GM23338 (cell line): Measurements from ENCODE around the gene GTPBP4. TPM values are rescaled to one million over a fixed set of nuclear protein-coding genes. Genes with fewer than 3 reads are reported as not detected.

Experiments used
- ATAC-seq: fragments of 200-7000 bp; cut with Tn5 transposase; 3 replicates; pipeline ENCODE4 v1.9.1; 2020
- DNase-seq: peaks from one replicate; pipeline ENCODE4 v3.0.0-alpha.2; 2015; ENCODE audit warnings: low spot score
- H2AFZ ChIP-seq: fragments of 200-600 bp; sonication (generic); 2 replicates; pipeline ENCODE4 v1.8.0; 2016; ENCODE audit warnings: antibody characterized with exemption, mild to moderate bottlenecking, moderate library complexity
- H3F3A ChIP-seq: fragments of 200-600 bp; sonication (generic); replicated peaks from 2 replicates; pipeline ENCODE4 v1.8.0; 2017; ENCODE audit warnings: antibody characterized with exemption, mixed run types, low read depth
- H3K27ac ChIP-seq: fragments of 200-600 bp; sonication (generic); 2 replicates; pipeline ENCODE4 v1.6.1; 2016; ENCODE audit warnings: low read depth
- H3K27me3 ChIP-seq: fragments of 200-600 bp; sonication (generic); 2 replicates; pipeline ENCODE4 v1.8.0; 2016; ENCODE audit warnings: mild to moderate bottlenecking, mixed run types, moderate library complexity; ENCODE audit not compliant: insufficient read depth
- H3K36me3 ChIP-seq: fragments of 200-600 bp; sonication (generic); 2 replicates; pipeline ENCODE4 v1.8.0; 2016; ENCODE audit warnings: mild to moderate bottlenecking; ENCODE audit not compliant: insufficient read depth
- H3K4me1 ChIP-seq: fragments of 200-600 bp; sonication (generic); 2 replicates; pipeline ENCODE4 v1.8.0; 2016; ENCODE audit warnings: mild to moderate bottlenecking, moderate library complexity; ENCODE audit not compliant: insufficient read depth
- H3K4me2 ChIP-seq: fragments of 200-600 bp; sonication (generic); 2 replicates; pipeline ENCODE4 v1.7.1; 2017; ENCODE audit warnings: mixed run types
- H3K4me3 ChIP-seq: fragments of 200-600 bp; sonication (generic); 2 replicates; pipeline ENCODE4 v1.6.1; 2016; ENCODE audit warnings: mixed run types
- H3K79me2 ChIP-seq: fragments of 200-600 bp; sonication (generic); replicated peaks from 2 replicates; pipeline ENCODE4 v1.8.0; 2017; ENCODE audit warnings: mild to moderate bottlenecking; ENCODE audit not compliant: insufficient read depth
- H3K9me2 ChIP-seq: fragments of 200-600 bp; sonication (generic); 2 replicates; pipeline ENCODE4 v1.8.0; 2017; ENCODE audit not compliant: insufficient read depth
- H4K20me1 ChIP-seq: fragments of 200-600 bp; sonication (generic); replicated peaks from 2 replicates; pipeline ENCODE4 v1.8.0; 2017; ENCODE audit warnings: mild to moderate bottlenecking; ENCODE audit not compliant: insufficient read depth
- H3K27ac Mint-ChIP-seq: 2 replicates; pipeline ENCODE4 v1.8.0; 2020; ENCODE audit warnings: inconsistent platforms, mild to moderate bottlenecking, moderate library complexity, mixed read lengths
- H3K27me3 Mint-ChIP-seq: 3 replicates; pipeline ENCODE4 v1.8.0; 2022; ENCODE audit warnings: low read depth, mild to moderate bottlenecking, moderate library complexity, mixed read lengths, inconsistent platforms; ENCODE audit not compliant: insufficient read depth, poor library complexity
- H3K36me3 Mint-ChIP-seq: 3 replicates; pipeline ENCODE4 v1.8.0; 2021; ENCODE audit warnings: low read depth, mild to moderate bottlenecking, inconsistent platforms, moderate library complexity, mixed read lengths
- H3K4me1 Mint-ChIP-seq: 3 replicates; pipeline ENCODE4 v1.8.0; 2020; ENCODE audit warnings: mild to moderate bottlenecking, inconsistent platforms, mixed read lengths
- H3K4me3 Mint-ChIP-seq: 3 replicates; pipeline ENCODE4 v1.8.0; 2021; ENCODE audit warnings: moderate library complexity, mild to moderate bottlenecking, inconsistent platforms, mixed read lengths
- H3K9me3 Mint-ChIP-seq: 3 replicates; pipeline ENCODE4 v1.8.0; 2020; ENCODE audit warnings: moderate library complexity, mild to moderate bottlenecking, inconsistent platforms, mixed read lengths
- CREB1 ChIP-seq: fragments of 250-450 bp; sonication (Bioruptor Pico); IDR thresholded peaks from 2 replicates; pipeline ENCODE4 v1.5.0; 2020; ENCODE audit warnings: low read depth, mild to moderate bottlenecking, moderate library complexity
- EZH2 ChIP-seq: fragments of 200-600 bp; sonication (generic); IDR thresholded peaks from one replicate; pipeline ENCODE4 v1.8.0; 2017; ENCODE audit warnings: antibody characterized with exemption, mild to moderate bottlenecking, low read depth; ENCODE audit not compliant: unreplicated experiment
- EZH2phosphoT487 ChIP-seq: fragments of 200-600 bp; sonication (generic); IDR thresholded peaks from one replicate; pipeline ENCODE4 v1.8.1; 2018; ENCODE audit warnings: antibody characterized with exemption; ENCODE audit not compliant: unreplicated experiment
- JUNB ChIP-seq: IDR thresholded peaks from one replicate; pipeline ENCODE4 v1.6.1; 2016; ENCODE audit warnings: antibody characterized with exemption; ENCODE audit not compliant: unreplicated experiment
- NANOG ChIP-seq: IDR thresholded peaks from 2 replicates; pipeline ENCODE4 v1.6.1; 2016; ENCODE audit warnings: antibody characterized with exemption, borderline replicate concordance
- POLR2AphosphoS5 ChIP-seq: IDR thresholded peaks from 2 replicates; pipeline ENCODE4 v1.6.1; 2016; ENCODE audit warnings: antibody characterized with exemption, low read depth
- STAT1 ChIP-seq: IDR thresholded peaks from one replicate; pipeline ENCODE4 v1.6.1; 2016; ENCODE audit warnings: antibody characterized with exemption; ENCODE audit not compliant: unreplicated experiment
- ZNF114 ChIP-seq: fragments of 250-450 bp; sonication (Bioruptor Pico); IDR thresholded peaks from 2 replicates; pipeline ENCODE4 v1.5.0; 2020; ENCODE audit warnings: mild to moderate bottlenecking, moderate library complexity
- ZNF331 ChIP-seq: fragments of 250-450 bp; sonication (Bioruptor Pico); IDR thresholded peaks from 2 replicates; pipeline ENCODE4 v1.5.0; 2020; ENCODE audit warnings: low read depth, mild to moderate bottlenecking, moderate library complexity
- polyA plus RNA-seq: library from polyadenylated mRNA; unstranded; fragments of >200 nt; fragmentation: Nextera tagmentation; extraction: Ambion mirVana; gene quantifications from 2 replicates; pipeline ENCODE4 v1.2.1, GENCODE V29; 2016
- total RNA-seq: library from RNA; depleted of rRNA; stranded (reverse); fragments of >200 nt; shearing (Covaris generic); gene quantifications from 2 replicates; pipeline ENCODE4 v1.2.3, GENCODE V29; 2014
- TF ChIP-seq, protein P1 (sequence below), 2 experiments: fragments of 200-600 bp in 1 of 2; sonication (generic) in 1 of 2; conservative IDR thresholded peaks; 2 replicates each; pipeline versions ENCODE4 v1.5.1 to v1.6.1; 2016 to 2017; ENCODE audit warnings: antibody characterized with exemption in 2 of 2, low read depth in 2 of 2, mild to moderate bottlenecking in 2 of 2, moderate library complexity in 1 of 2
- TF ChIP-seq, protein P2 (sequence below): fragments of 250-450 bp; sonication (Bioruptor Pico); IDR thresholded peaks from 2 replicates; pipeline ENCODE4 v1.5.0; 2020; ENCODE audit warnings: mild to moderate bottlenecking, moderate library complexity
- TF ChIP-seq, protein P3 (sequence below): IDR thresholded peaks from 2 replicates; pipeline ENCODE4 v1.6.1; 2016; ENCODE audit warnings: antibody characterized with exemption
- TF ChIP-seq, protein P4 (sequence below): IDR thresholded peaks from one replicate; pipeline ENCODE4 v1.6.1; 2018; ENCODE audit warnings: antibody characterized with exemption; ENCODE audit not compliant: unreplicated experiment

The GTPBP4 gene
- total and polyA plus RNA-seq, 2 experiments from 2014 or later, result 56.5 to 62.6 TPM

DNA sequence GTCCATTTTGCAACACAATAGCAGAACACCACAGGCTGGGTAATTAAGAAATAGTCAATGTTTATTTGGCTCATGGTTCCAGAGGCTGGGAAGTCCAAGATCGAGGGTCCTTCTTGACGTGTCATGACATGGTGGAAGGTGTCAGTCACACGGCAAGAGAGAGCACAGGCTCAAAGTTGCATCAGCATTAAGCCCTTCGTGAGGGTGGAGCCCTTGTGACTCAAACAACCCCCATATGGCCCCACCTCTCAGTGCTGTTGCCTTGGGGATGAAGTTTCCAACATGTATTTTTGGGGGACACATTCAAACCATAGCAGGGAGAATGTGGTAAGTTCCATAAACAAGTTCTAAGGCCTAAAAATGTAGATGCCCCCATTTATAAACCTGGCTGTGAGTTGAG, 24.6 kb upstream of the GTPBP4 start:
- H3K27ac ChIP-seq, result no peak overlapping the region
- H4K20me1 ChIP-seq, result no peaks in the 10 kb centered on the region
- H3K4me1 ChIP-seq, result no peaks in the 10 kb centered on the region
- DNase-seq (no peak), ATAC-seq (no peak)
- no peak overlapping the region for H3K4me2 ChIP-seq
- TF ChIP-seq CREB1 (CRISPR knock-in tag) (no peak), EZH2 (no peak), ZNF331 (no peak), JUNB (no peak), ZNF114 (CRISPR knock-in tag) (no peak), STAT1 (no peak), EZH2phosphoT487 (no peak), POLR2AphosphoS5 (no peak), NANOG (no peak)
- TF ChIP-seq, protein P1, sequence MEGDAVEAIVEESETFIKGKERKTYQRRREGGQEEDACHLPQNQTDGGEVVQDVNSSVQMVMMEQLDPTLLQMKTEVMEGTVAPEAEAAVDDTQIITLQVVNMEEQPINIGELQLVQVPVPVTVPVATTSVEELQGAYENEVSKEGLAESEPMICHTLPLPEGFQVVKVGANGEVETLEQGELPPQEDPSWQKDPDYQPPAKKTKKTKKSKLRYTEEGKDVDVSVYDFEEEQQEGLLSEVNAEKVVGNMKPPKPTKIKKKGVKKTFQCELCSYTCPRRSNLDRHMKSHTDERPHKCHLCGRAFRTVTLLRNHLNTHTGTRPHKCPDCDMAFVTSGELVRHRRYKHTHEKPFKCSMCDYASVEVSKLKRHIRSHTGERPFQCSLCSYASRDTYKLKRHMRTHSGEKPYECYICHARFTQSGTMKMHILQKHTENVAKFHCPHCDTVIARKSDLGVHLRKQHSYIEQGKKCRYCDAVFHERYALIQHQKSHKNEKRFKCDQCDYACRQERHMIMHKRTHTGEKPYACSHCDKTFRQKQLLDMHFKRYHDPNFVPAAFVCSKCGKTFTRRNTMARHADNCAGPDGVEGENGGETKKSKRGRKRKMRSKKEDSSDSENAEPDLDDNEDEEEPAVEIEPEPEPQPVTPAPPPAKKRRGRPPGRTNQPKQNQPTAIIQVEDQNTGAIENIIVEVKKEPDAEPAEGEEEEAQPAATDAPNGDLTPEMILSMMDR (conservative IDR thresholded peaks at IDR 0.05; ENCODE audit: low read depth in 2 of 2), result no peak
- TF ChIP-seq, protein P2, sequence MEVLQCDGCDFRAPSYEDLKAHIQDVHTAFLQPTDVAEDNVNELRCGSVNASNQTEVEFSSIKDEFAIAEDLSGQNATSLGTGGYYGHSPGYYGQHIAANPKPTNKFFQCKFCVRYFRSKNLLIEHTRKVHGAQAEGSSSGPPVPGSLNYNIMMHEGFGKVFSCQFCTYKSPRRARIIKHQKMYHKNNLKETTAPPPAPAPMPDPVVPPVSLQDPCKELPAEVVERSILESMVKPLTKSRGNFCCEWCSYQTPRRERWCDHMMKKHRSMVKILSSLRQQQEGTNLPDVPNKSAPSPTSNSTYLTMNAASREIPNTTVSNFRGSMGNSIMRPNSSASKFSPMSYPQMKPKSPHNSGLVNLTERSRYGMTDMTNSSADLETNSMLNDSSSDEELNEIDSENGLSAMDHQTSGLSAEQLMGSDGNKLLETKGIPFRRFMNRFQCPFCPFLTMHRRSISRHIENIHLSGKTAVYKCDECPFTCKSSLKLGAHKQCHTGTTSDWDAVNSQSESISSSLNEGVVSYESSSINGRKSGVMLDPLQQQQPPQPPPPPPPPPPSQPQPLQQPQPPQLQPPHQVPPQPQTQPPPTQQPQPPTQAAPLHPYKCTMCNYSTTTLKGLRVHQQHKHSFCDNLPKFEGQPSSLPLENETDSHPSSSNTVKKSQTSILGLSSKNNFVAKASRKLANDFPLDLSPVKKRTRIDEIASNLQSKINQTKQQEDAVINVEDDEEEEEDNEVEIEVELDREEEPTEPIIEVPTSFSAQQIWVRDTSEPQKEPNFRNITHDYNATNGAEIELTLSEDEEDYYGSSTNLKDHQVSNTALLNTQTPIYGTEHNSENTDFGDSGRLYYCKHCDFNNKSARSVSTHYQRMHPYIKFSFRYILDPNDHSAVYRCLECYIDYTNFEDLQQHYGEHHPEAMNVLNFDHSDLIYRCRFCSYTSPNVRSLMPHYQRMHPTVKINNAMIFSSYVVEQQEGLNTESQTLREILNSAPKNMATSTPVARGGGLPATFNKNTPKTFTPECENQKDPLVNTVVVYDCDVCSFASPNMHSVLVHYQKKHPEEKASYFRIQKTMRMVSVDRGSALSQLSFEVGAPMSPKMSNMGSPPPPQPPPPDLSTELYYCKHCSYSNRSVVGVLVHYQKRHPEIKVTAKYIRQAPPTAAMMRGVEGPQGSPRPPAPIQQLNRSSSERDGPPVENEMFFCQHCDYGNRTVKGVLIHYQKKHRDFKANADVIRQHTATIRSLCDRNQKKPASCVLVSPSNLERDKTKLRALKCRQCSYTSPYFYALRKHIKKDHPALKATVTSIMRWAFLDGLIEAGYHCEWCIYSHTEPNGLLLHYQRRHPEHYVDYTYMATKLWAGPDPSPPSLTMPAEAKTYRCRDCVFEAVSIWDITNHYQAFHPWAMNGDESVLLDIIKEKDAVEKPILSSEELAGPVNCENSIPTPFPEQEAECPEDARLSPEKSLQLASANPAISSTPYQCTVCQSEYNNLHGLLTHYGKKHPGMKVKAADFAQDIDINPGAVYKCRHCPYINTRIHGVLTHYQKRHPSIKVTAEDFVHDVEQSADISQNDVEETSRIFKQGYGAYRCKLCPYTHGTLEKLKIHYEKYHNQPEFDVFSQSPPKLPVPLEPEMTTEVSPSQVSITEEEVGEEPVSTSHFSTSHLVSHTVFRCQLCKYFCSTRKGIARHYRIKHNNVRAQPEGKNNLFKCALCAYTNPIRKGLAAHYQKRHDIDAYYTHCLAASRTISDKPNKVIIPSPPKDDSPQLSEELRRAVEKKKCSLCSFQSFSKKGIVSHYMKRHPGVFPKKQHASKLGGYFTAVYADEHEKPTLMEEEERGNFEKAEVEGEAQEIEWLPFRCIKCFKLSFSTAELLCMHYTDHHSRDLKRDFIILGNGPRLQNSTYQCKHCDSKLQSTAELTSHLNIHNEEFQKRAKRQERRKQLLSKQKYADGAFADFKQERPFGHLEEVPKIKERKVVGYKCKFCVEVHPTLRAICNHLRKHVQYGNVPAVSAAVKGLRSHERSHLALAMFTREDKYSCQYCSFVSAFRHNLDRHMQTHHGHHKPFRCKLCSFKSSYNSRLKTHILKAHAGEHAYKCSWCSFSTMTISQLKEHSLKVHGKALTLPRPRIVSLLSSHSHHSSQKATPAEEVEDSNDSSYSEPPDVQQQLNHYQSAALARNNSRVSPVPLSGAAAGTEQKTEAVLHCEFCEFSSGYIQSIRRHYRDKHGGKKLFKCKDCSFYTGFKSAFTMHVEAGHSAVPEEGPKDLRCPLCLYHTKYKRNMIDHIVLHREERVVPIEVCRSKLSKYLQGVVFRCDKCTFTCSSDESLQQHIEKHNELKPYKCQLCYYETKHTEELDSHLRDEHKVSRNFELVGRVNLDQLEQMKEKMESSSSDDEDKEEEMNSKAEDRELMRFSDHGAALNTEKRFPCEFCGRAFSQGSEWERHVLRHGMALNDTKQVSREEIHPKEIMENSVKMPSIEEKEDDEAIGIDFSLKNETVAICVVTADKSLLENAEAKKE (CRISPR knock-in tag), result no peak
- TF ChIP-seq, protein P3, sequence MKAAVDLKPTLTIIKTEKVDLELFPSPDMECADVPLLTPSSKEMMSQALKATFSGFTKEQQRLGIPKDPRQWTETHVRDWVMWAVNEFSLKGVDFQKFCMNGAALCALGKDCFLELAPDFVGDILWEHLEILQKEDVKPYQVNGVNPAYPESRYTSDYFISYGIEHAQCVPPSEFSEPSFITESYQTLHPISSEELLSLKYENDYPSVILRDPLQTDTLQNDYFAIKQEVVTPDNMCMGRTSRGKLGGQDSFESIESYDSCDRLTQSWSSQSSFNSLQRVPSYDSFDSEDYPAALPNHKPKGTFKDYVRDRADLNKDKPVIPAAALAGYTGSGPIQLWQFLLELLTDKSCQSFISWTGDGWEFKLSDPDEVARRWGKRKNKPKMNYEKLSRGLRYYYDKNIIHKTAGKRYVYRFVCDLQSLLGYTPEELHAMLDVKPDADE, result no peak
- TF ChIP-seq, protein P4, sequence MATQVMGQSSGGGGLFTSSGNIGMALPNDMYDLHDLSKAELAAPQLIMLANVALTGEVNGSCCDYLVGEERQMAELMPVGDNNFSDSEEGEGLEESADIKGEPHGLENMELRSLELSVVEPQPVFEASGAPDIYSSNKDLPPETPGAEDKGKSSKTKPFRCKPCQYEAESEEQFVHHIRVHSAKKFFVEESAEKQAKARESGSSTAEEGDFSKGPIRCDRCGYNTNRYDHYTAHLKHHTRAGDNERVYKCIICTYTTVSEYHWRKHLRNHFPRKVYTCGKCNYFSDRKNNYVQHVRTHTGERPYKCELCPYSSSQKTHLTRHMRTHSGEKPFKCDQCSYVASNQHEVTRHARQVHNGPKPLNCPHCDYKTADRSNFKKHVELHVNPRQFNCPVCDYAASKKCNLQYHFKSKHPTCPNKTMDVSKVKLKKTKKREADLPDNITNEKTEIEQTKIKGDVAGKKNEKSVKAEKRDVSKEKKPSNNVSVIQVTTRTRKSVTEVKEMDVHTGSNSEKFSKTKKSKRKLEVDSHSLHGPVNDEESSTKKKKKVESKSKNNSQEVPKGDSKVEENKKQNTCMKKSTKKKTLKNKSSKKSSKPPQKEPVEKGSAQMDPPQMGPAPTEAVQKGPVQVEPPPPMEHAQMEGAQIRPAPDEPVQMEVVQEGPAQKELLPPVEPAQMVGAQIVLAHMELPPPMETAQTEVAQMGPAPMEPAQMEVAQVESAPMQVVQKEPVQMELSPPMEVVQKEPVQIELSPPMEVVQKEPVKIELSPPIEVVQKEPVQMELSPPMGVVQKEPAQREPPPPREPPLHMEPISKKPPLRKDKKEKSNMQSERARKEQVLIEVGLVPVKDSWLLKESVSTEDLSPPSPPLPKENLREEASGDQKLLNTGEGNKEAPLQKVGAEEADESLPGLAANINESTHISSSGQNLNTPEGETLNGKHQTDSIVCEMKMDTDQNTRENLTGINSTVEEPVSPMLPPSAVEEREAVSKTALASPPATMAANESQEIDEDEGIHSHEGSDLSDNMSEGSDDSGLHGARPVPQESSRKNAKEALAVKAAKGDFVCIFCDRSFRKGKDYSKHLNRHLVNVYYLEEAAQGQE, result no peak
- no peak overlapping the region for H2AFZ ChIP-seq
- no peaks in the 10 kb centered on the region for H3K36me3 ChIP-seq
- no peaks in the 10 kb centered on the region for H3F3A ChIP-seq
- Mint-ChIP-seq H3K27me3 (peaks cover 19% of the 10 kb centered on the region), H3K9me3 (no peaks in the 10 kb centered on the region; the same call in 1 of the 3 replicates), H3K4me3 (no peak overlapping the region), H3K36me3 (no peaks in the 10 kb centered on the region; the same call in 2 of the 3 replicates), H3K4me1 (peaks cover 3% of the 10 kb centered on the region), H3K27ac (no peak overlapping the region)
- H3K9me2 ChIP-seq, result no peaks in the 10 kb centered on the region
- no peaks in the 10 kb centered on the region for H3K27me3 ChIP-seq
- H3K4me3 ChIP-seq, result no peak overlapping the region
- H3K79me2 ChIP-seq, result no peaks in the 10 kb centered on the region
